Astrocyte (in vitro differentiated cells and primary cell): ENCODE data around the gene EXOSC3.

ENCODE experiments used
- CTCF ChIP-seq: IDR thresholded peaks from 2 replicates; pipeline ENCODE4 v1.5.1; 2011; ENCODE audit warnings: low read depth, mild to moderate bottlenecking, inconsistent platforms, low read length, moderate library complexity; ENCODE audit not compliant: insufficient read depth
- EZH2 ChIP-seq: IDR thresholded peaks from 2 replicates; pipeline ENCODE4 v1.6.1; 2012; ENCODE audit warnings: mild to moderate bottlenecking, low read length, inconsistent platforms; ENCODE audit not compliant: insufficient read depth

GRCh38 chr9:37792122-37792521, 7.3 kb upstream of the EXOSC3 start:
- TF ChIP-seq CTCF (no peak), EZH2 (no peak)
